ENCODE measurements around the gene LRRC73.
"Not testable (repeated sequence)": the region's sequence is repeated elsewhere in the genome, so short reads cannot be mapped to it uniquely, and the experiment has no call there.

Gene LRRC73

GRCh38 chr6:43499028-43499815 is 10.9 kb downstream of the LRRC73 start:
- Histone ChIP-seq H3K4me1 (ENCODE audit: control insufficient read depth, insufficient read depth, low read length) (peaks cover 21% of the 10 kb centered on the region), H3K36me3 (ENCODE audit: control insufficient read depth in 2 of 2, insufficient read depth in 2 of 2, low read length in 2 of 2) (peaks cover 43 to 66% of the 10 kb centered on the region in 2 donors), H3K27ac (ENCODE audit: low read length) (no peak overlapping the region), H3K9ac (ENCODE audit: low read length in 2 of 2) (no peak overlapping the region), H3K9me3 (ENCODE audit: control insufficient read depth in 2 of 2, low read length in 2 of 2) (no peaks in the 10 kb centered on the region), H3K27me3 (ENCODE audit: control insufficient read depth in 1 of 2, insufficient read depth in 2 of 2, low read length in 2 of 2) (no peaks in the 10 kb centered on the region), H3K4me3 (ENCODE audit: low read length in 2 of 2) (no peak overlapping the region)

- not testable (repeated sequence) for H3K27ac ChIP-seq (ENCODE audit: low read length); H3K27me3 ChIP-seq (ENCODE audit: control insufficient read depth in 1 of 2, insufficient read depth in 2 of 2, low read length in 2 of 2); H3K9ac ChIP-seq (ENCODE audit: low read length in 2 of 2); H3K9me3 ChIP-seq (ENCODE audit: control insufficient read depth in 2 of 2, low read length in 2 of 2); H3K4me3 ChIP-seq (ENCODE audit: low read length in 2 of 2)
- H3K36me3 ChIP-seq (ENCODE audit: control insufficient read depth in 2 of 2, insufficient read depth in 2 of 2, low read length in 2 of 2), result peaks cover 37 to 59% of the 10 kb centered on the region in 2 donors
- peaks cover 23% of the 10 kb centered on the region for H3K4me1 ChIP-seq (ENCODE audit: control insufficient read depth, insufficient read depth, low read length)
Measured at GRCh38 chr6:43498291-43498690, 11.9 kb downstream of the LRRC73 start.

GRCh38 chr6:43497689-43498088 is 12.5 kb downstream of the LRRC73 start:
- no peaks in the 10 kb centered on the region for H3K27me3 ChIP-seq (ENCODE audit: control insufficient read depth in 1 of 2, insufficient read depth in 2 of 2, low read length in 2 of 2)

GRCh38 chr6:43497129-43497396 is 13.1 kb downstream of the LRRC73 start:
- H3K27ac ChIP-seq (ENCODE audit: low read length), result no peak overlapping the region
- no peaks in the 10 kb centered on the region for H3K9me3 ChIP-seq (ENCODE audit: control insufficient read depth in 2 of 2, low read length in 2 of 2)
- peaks cover 33% of the 10 kb centered on the region for H3K4me1 ChIP-seq (ENCODE audit: control insufficient read depth, insufficient read depth, low read length)
- peak overlapping the region in 1 of 2 donors; percentile 13 for H3K9ac ChIP-seq (ENCODE audit: low read length in 2 of 2)
- no peaks in the 10 kb centered on the region for H3K27me3 ChIP-seq (ENCODE audit: control insufficient read depth in 1 of 2, insufficient read depth in 2 of 2, low read length in 2 of 2)
- H3K36me3 ChIP-seq (ENCODE audit: control insufficient read depth in 2 of 2, insufficient read depth in 2 of 2, low read length in 2 of 2), result peaks cover 29 to 47% of the 10 kb centered on the region in 2 donors
- no peak overlapping the region for H3K4me3 ChIP-seq (ENCODE audit: low read length in 2 of 2)

More at GRCh38 chr6:43497689-43498088, 12.5 kb downstream of the LRRC73 start:
- H3K4me3 ChIP-seq (ENCODE audit: low read length in 2 of 2), result no peak overlapping the region
- H3K36me3 ChIP-seq (ENCODE audit: control insufficient read depth in 2 of 2, insufficient read depth in 2 of 2, low read length in 2 of 2), result peaks cover 35 to 53% of the 10 kb centered on the region in 2 donors
- no peak overlapping the region for H3K9ac ChIP-seq (ENCODE audit: low read length in 2 of 2)
- no peak overlapping the region for H3K27ac ChIP-seq (ENCODE audit: low read length)
- peaks cover 26% of the 10 kb centered on the region for H3K4me1 ChIP-seq (ENCODE audit: control insufficient read depth, insufficient read depth, low read length)
- H3K9me3 ChIP-seq (ENCODE audit: control insufficient read depth in 2 of 2, low read length in 2 of 2), result no peaks in the 10 kb centered on the region

- no peaks in the 10 kb centered on the region for H3K27me3 ChIP-seq (ENCODE audit: control insufficient read depth in 1 of 2, insufficient read depth in 2 of 2, low read length in 2 of 2)
- H3K4me1 ChIP-seq (ENCODE audit: control insufficient read depth, insufficient read depth, low read length), result peaks cover 37% of the 10 kb centered on the region
- H3K27ac ChIP-seq (ENCODE audit: low read length), result no peak overlapping the region
- peaks cover 25 to 43% of the 10 kb centered on the region in 2 donors for H3K36me3 ChIP-seq (ENCODE audit: control insufficient read depth in 2 of 2, insufficient read depth in 2 of 2, low read length in 2 of 2)
- H3K4me3 ChIP-seq (ENCODE audit: low read length in 2 of 2), result no peak overlapping the region
- no peaks in the 10 kb centered on the region for H3K9me3 ChIP-seq (ENCODE audit: control insufficient read depth in 2 of 2, low read length in 2 of 2)
- H3K9ac ChIP-seq (ENCODE audit: low read length in 2 of 2), result peak overlapping the region in 1 of 2 donors; percentile 13
Measured at GRCh38 chr6:43496370-43497128, 13.6 kb downstream of the LRRC73 start.

- Histone ChIP-seq H3K27ac (ENCODE audit: low read length) (no peak overlapping the region), H3K27me3 (ENCODE audit: control insufficient read depth in 1 of 2, insufficient read depth in 2 of 2, low read length in 2 of 2) (no peaks in the 10 kb centered on the region), H3K9me3 (ENCODE audit: control insufficient read depth in 2 of 2, low read length in 2 of 2) (no peaks in the 10 kb centered on the region), H3K4me1 (ENCODE audit: control insufficient read depth, insufficient read depth, low read length) (peaks cover 37% of the 10 kb centered on the region), H3K9ac (ENCODE audit: low read length in 2 of 2) (peak overlapping the region in 1 of 2 donors; percentile 42), H3K4me3 (ENCODE audit: low read length in 2 of 2) (no peak overlapping the region), H3K36me3 (ENCODE audit: control insufficient read depth in 2 of 2, insufficient read depth in 2 of 2, low read length in 2 of 2) (peaks cover 15 to 32% of the 10 kb centered on the region in 2 donors)
Measured at GRCh38 chr6:43495409-43495941, 14.7 kb downstream of the LRRC73 start.

- Histone ChIP-seq H3K9me3 (ENCODE audit: control insufficient read depth in 2 of 2, low read length in 2 of 2) (no peaks in the 10 kb centered on the region), H3K4me1 (ENCODE audit: control insufficient read depth, insufficient read depth, low read length) (peaks cover 37% of the 10 kb centered on the region), H3K36me3 (ENCODE audit: control insufficient read depth in 2 of 2, insufficient read depth in 2 of 2, low read length in 2 of 2) (peaks cover 9 to 26% of the 10 kb centered on the region in 2 donors), H3K27me3 (ENCODE audit: control insufficient read depth in 1 of 2, insufficient read depth in 2 of 2, low read length in 2 of 2) (no peaks in the 10 kb centered on the region), H3K27ac (ENCODE audit: low read length) (no peak overlapping the region), H3K4me3 (ENCODE audit: low read length in 2 of 2) (no peak overlapping the region), H3K9ac (ENCODE audit: low read length in 2 of 2) (no peak overlapping the region)
Measured at GRCh38 chr6:43494766-43495165, 15.4 kb downstream of the LRRC73 start.

GRCh38 chr6:43494321-43494720 is 15.8 kb downstream of the LRRC73 start:
- H3K36me3 ChIP-seq (ENCODE audit: control insufficient read depth in 2 of 2, insufficient read depth in 2 of 2, low read length in 2 of 2), result peaks cover 4 to 24% of the 10 kb centered on the region in 2 donors
- no peaks in the 10 kb centered on the region for H3K9me3 ChIP-seq (ENCODE audit: control insufficient read depth in 2 of 2, low read length in 2 of 2)
- peaks cover 36% of the 10 kb centered on the region for H3K4me1 ChIP-seq (ENCODE audit: control insufficient read depth, insufficient read depth, low read length)
- no peaks in the 10 kb centered on the region for H3K27me3 ChIP-seq (ENCODE audit: control insufficient read depth in 1 of 2, insufficient read depth in 2 of 2, low read length in 2 of 2)
- H3K4me3 ChIP-seq (ENCODE audit: low read length in 2 of 2), result no peak overlapping the region
- no peak overlapping the region for H3K9ac ChIP-seq (ENCODE audit: low read length in 2 of 2)
- no peak overlapping the region for H3K27ac ChIP-seq (ENCODE audit: low read length)

- Histone ChIP-seq H3K4me3 (ENCODE audit: low read length in 2 of 2) (no peak overlapping the region), H3K27me3 (ENCODE audit: control insufficient read depth in 1 of 2, insufficient read depth in 2 of 2, low read length in 2 of 2) (no peaks in the 10 kb centered on the region), H3K9ac (ENCODE audit: low read length in 2 of 2) (no peak overlapping the region), H3K27ac (ENCODE audit: low read length) (no peak overlapping the region), H3K9me3 (ENCODE audit: control insufficient read depth in 2 of 2, low read length in 2 of 2) (no peaks in the 10 kb centered on the region), H3K4me1 (ENCODE audit: control insufficient read depth, insufficient read depth, low read length) (peaks cover 41% of the 10 kb centered on the region), H3K36me3 (ENCODE audit: control insufficient read depth in 2 of 2, insufficient read depth in 2 of 2, low read length in 2 of 2) (peaks cover 0 to 22% of the 10 kb centered on the region in 2 donors)
Measured at GRCh38 chr6:43493833-43494232, 16.3 kb downstream of the LRRC73 start.

GRCh38 chr6:43493230-43493629 is 16.9 kb downstream of the LRRC73 start:
- no peak overlapping the region for H3K27ac ChIP-seq (ENCODE audit: low read length)
- peaks cover 0 to 18% of the 10 kb centered on the region in 2 donors for H3K36me3 ChIP-seq (ENCODE audit: control insufficient read depth in 2 of 2, insufficient read depth in 2 of 2, low read length in 2 of 2)
- no peaks in the 10 kb centered on the region for H3K9me3 ChIP-seq (ENCODE audit: control insufficient read depth in 2 of 2, low read length in 2 of 2)
- peaks cover 44% of the 10 kb centered on the region for H3K4me1 ChIP-seq (ENCODE audit: control insufficient read depth, insufficient read depth, low read length)
- no peaks in the 10 kb centered on the region for H3K27me3 ChIP-seq (ENCODE audit: control insufficient read depth in 1 of 2, insufficient read depth in 2 of 2, low read length in 2 of 2)
- no peak overlapping the region for H3K4me3 ChIP-seq (ENCODE audit: low read length in 2 of 2)
- no peak overlapping the region for H3K9ac ChIP-seq (ENCODE audit: low read length in 2 of 2)
